Loucy (cell line): Measurements from ENCODE around the gene LPP.

Experiments
- CTCF ChIP-seq: fragments of 200-600 bp; sonication (generic); conservative IDR thresholded peaks from 2 replicates; pipeline ENCODE4 v1.5.1; 2014; ENCODE audit warnings: mild to moderate bottlenecking, antibody characterized with exemption, low read length
- EZH2phosphoT487 ChIP-seq: fragments of 200-600 bp; IDR thresholded peaks from 2 replicates; pipeline ENCODE4 v1.6.1; 2018; ENCODE audit warnings: antibody characterized with exemption, mild to moderate bottlenecking, moderate library complexity, borderline replicate concordance

- no peak for TF ChIP-seq CTCF
- no peak for TF ChIP-seq EZH2phosphoT487
Measured at GRCh38 chr3:188256758-188257157, 102.8 kb downstream of the LPP start.
